Mucosa of stomach (tissue), 1 donor: ENCODE data around the gene PAPSS1.
"Not testable (repeated sequence)": the region's sequence is repeated elsewhere in the genome, so short reads cannot be mapped to it uniquely, and the experiment has no call there.

Source experiments
- H3K27me3 ChIP-seq: one replicate; pipeline ENCODE4 v1.7.0; 2013; ENCODE audit warnings: mild to moderate bottlenecking, low read length; ENCODE audit not compliant: control insufficient read depth, insufficient read depth
- H3K36me3 ChIP-seq: one replicate; pipeline ENCODE4 v1.7.0; 2013; ENCODE audit warnings: low read length; ENCODE audit not compliant: control insufficient read depth, insufficient read depth
- H3K4me1 ChIP-seq: one replicate; pipeline ENCODE4 v1.7.0; 2013; ENCODE audit warnings: mild to moderate bottlenecking, low read length; ENCODE audit not compliant: control insufficient read depth, insufficient read depth
- H3K4me3 ChIP-seq: one replicate; pipeline ENCODE4 v1.7.0; 2013; ENCODE audit warnings: low read length
- H3K9ac ChIP-seq: one replicate; pipeline ENCODE4 v1.7.0; 2013; ENCODE audit warnings: mild to moderate bottlenecking, low read length, moderate library complexity
- H3K9me3 ChIP-seq: one replicate; pipeline ENCODE4 v1.7.0; 2013; ENCODE audit warnings: mild to moderate bottlenecking, low read length, moderate library complexity; ENCODE audit not compliant: control insufficient read depth
- donor health status: Pancreatic carcinoma.

The PAPSS1 gene

DNA sequence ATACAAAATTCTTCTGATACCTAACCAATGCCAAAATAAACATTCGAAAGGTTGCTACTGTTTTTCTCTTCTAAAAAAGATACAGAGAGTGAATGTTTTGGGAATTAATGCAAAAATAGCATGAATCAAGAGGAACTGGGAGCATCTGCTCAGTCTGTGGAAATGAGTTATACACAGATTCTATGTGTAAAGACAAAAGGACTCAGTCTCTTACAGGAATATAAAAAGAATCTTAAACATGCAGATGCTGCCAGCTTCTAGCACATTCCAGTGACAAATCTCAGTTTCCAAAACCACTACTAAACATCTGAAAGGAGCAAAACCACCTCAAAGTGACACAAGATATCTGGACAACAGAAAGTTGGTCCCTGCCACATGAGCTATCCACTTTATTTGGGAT lies 55.0 kb downstream of the PAPSS1 start:
- Histone ChIP-seq H3K4me3 (no peak overlapping the region), H3K9ac (no peak overlapping the region), H3K9me3 (no peaks in the 10 kb centered on the region), H3K36me3 (no peaks in the 10 kb centered on the region), H3K27me3 (no peaks in the 10 kb centered on the region), H3K4me1 (peaks cover 22% of the 10 kb centered on the region)

DNA sequence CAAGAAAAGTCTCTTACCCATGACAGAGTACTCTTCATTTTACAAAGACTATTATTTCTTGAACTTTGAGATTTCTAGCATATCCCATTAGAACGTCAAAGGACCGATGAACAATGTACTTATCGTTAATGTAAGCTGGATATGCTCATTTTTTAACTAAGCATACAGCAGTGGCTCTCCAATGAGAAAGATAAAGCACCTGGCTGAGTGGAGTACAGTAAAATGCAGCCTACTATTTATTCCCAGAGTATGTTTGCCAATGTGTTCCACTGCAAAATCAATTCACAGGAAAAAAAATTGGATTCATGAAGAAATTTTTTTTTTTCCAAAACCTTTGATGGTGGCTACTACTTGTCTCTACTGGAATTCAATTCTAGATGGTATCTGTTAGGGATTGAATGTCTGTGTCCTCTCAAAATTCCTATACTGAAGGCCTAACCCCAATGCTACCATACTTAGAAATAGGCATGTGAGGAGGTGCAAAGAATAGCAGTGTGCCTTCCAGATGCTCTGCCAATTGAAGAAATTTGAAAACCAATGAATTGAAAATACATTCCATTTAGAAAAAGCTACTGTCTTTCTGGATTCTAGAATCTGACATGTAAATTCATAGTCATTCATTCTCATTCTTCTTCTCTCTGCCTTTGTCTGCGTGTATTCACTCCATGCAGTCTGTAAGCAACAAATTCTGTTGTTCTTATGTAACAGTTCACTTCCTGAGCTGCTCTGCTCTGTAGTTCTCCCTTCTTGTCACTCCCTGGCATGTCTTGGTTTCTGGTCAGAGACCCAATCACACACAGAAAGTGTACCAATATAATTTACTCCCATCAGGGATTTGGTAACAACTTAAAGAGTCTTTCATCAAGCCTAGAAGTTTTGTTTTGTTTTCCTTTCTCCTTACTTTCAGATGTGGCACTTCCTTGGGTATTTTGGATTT lies 61.4 kb downstream of the PAPSS1 start:
- Histone ChIP-seq H3K4me1 (peaks cover 16% of the 10 kb centered on the region), H3K27me3 (no peaks in the 10 kb centered on the region), H3K36me3 (no peaks in the 10 kb centered on the region), H3K4me3 (no peak overlapping the region), H3K9me3 (no peaks in the 10 kb centered on the region), H3K9ac (no peak overlapping the region)

DNA sequence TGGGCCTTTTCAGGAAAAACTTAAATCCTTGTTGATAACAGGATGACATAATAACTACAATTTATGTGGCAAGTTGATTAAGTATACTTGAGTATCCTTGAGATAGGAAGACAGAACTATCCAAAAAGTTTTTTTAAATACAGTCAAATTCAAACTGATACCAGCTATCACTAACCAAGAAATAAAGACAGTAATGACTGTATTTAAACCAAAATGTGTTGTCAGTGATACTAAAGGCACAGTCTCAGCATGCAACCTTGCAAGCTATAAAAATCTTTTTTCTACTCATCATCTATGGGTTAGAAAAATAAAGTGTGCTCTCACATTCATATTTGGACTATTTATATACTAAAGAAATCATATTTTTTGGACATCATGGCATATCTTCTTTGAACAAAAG lies 64.7 kb downstream of the PAPSS1 start:
- no peak overlapping the region for H3K4me3 ChIP-seq
- no peak overlapping the region for H3K9ac ChIP-seq
- peaks cover 10% of the 10 kb centered on the region for H3K4me1 ChIP-seq
- no peaks in the 10 kb centered on the region for H3K27me3 ChIP-seq
- H3K9me3 ChIP-seq = no peaks in the 10 kb centered on the region
- H3K36me3 ChIP-seq = peaks cover 5% of the 10 kb centered on the region

DNA sequence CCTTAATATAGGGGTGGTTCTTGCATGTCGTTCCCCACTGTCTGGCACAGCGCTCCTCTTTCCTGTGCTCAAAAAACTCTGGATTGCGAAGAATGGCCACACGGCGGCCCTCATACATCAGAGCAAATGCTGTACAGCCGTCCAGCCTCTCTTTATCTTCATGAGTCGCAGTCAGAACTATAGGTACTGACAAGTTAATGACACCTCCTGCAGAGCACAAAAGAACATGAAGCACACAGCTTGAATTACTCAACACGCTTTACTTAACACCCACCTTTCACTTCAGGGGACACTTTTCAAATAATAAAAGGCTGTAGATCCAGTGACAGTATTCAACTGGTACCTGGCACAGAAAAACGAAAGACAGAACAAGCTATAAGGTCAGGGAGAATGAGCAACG lies 65.3 kb downstream of the PAPSS1 start:
- peaks cover 5% of the 10 kb centered on the region for H3K36me3 ChIP-seq

DNA sequence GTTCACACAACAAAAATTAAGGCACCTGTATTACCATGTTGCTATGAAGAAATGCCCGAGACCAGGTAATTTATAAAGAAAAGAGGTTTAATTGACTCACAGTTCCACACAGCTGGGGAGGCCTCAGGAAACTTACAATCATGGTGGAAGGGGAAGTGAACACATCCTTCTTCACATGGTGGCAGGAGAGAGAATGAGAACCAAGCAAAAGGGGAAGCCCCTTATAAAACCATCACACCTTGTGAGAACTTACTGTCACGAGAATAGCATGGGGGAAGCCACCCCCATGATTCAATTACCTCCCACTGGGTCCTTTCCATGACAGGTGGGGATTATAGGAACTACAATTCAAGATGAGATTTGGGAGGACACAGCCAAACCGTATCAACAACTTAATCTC lies 68.6 kb downstream of the PAPSS1 start:
- H3K36me3 ChIP-seq, H3K4me1 ChIP-seq, H3K27me3 ChIP-seq, H3K9me3 ChIP-seq, H3K4me3 ChIP-seq, H3K9ac ChIP-seq: not testable (repeated sequence)

More for the DNA sequence above, 65.3 kb downstream of the PAPSS1 start:
- Histone ChIP-seq H3K4me3 (no peak overlapping the region), H3K9me3 (no peaks in the 10 kb centered on the region), H3K4me1 (peaks cover 4% of the 10 kb centered on the region), H3K27me3 (no peaks in the 10 kb centered on the region), H3K9ac (no peak overlapping the region)

DNA sequence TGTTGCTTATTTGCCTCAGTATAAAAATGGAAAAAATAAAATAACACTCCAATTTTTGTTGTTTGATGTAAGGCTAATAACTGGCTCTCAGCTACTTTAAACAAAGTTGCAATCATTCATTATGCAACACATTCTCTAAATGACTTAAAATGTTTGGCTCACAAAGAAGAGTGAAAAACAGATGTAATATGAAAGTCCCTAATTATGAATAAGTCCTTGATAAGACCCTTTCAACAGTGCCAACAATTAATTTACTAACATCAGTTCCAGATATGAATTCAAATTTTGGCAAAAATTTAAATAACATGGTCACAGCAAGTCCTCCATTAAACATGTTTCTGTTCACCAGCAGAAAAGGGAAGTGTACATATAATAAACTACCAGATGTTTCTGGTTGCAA lies 69.8 kb downstream of the PAPSS1 start:
- H3K9ac ChIP-seq = no peak overlapping the region
- H3K36me3 ChIP-seq = peaks cover 5% of the 10 kb centered on the region
- no peaks in the 10 kb centered on the region for H3K27me3 ChIP-seq
- no peaks in the 10 kb centered on the region for H3K4me1 ChIP-seq
- H3K9me3 ChIP-seq = no peaks in the 10 kb centered on the region
- H3K4me3 ChIP-seq = no peak overlapping the region

DNA sequence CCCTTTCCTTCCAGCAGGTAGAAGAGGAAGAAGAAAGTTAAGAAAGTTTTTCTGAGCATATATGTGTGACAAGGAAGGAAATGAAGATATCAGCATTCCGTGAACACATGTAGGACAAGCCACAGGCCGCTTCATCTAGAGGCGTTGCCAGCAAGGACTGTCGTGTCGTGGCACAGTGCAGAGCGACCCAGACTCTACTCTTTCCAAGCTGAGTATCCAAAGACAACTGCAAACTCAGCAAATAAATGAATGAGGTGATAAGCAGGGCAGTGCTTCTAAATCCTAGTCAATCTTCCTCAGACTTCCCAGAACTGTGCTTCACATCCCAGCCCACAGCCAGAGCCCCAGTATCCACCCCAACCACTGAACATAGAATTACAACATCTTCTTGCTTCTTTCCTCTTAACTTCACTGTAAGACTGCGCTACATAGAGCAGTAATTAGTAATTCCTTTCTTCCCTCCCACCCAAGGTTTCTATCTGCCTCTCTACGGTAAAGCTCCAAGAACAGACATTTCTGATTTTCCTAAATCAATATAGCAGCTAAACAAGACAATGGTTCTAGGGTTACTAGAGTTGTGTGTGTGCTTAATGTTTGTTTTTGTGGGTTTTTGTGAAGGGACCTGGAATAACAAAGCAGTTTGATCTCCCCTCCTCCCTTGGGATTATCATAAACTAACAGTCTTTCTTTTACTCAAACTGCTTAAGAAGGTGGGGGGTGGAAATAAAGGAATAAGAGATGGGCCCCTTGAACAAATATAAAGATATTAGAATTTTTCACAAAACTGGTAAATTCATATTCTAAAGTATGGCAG lies 71.6 kb downstream of the PAPSS1 start:
- Histone ChIP-seq H3K36me3 (peaks cover 13% of the 10 kb centered on the region), H3K9ac (no peak overlapping the region), H3K9me3 (no peaks in the 10 kb centered on the region), H3K4me3 (no peak overlapping the region), H3K4me1 (no peaks in the 10 kb centered on the region), H3K27me3 (no peaks in the 10 kb centered on the region)

DNA sequence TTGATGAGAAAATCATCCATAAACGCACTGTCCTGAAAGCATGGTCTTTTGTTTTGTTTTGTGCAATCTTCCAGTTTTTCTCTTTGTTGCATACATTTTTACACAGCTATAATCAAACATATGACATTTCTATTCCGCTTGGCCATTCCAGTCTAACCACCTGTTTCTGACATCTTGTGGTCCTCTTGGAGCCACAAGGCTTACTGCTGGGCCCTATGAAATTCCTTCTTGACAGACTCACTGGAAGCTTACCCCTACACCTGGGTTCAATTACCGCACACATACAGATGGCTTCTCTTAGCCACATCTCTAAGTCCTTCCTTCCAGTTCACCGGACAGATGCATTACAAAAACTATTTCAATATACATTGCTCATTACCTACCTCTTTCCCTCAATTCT lies 72.4 kb downstream of the PAPSS1 start:
- H3K36me3 ChIP-seq = peaks cover 13% of the 10 kb centered on the region
- H3K4me1 ChIP-seq = no peaks in the 10 kb centered on the region
- no peak overlapping the region for H3K9ac ChIP-seq
- H3K27me3 ChIP-seq = no peaks in the 10 kb centered on the region
- H3K9me3 ChIP-seq = no peaks in the 10 kb centered on the region
- H3K4me3 ChIP-seq = no peak overlapping the region

DNA sequence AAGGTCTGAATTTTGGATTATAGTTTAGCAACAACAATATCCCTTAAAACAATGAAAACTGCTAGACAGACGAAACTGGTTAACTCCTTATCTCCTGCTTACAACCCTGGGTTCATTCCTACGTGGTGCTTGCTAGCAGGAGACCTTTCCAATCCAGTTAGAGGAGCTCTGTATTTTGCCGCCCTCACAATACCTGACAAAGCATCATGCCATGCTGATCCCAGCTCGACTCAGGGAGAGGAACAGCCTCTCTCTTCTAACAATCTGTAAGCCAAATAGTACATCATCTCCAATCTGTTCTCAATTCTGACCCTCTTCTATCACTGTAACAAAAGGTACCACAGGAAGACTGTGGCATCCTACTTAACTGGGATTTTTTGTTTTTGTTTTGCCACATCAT lies 74.4 kb downstream of the PAPSS1 start:
- peaks cover 8% of the 10 kb centered on the region for H3K36me3 ChIP-seq
- H3K27me3 ChIP-seq = no peaks in the 10 kb centered on the region
- no peak overlapping the region for H3K9ac ChIP-seq
- H3K4me1 ChIP-seq = no peaks in the 10 kb centered on the region
- H3K4me3 ChIP-seq = no peak overlapping the region
- H3K9me3 ChIP-seq = no peaks in the 10 kb centered on the region

DNA sequence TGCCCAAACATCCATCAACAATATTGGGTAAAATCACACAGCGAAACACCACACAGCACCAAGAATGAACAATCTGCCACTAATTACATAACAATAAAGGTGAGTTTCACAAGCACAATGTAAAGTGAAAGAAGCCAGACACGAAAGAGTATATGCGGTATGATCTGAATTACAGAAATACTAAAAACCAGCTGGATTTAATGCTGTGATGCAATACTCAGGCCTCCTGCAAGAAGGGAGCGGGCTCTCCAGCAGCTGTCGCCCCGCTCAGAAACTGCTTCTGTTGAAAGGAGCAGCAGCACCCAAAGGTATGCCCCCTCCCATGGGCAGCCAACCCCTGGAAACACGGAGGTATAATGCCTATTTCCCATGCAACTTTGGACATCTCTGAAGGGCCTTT lies 77.0 kb downstream of the PAPSS1 start:
- no peaks in the 10 kb centered on the region for H3K27me3 ChIP-seq
- no peak overlapping the region for H3K9ac ChIP-seq
- H3K4me3 ChIP-seq = no peak overlapping the region
- no peaks in the 10 kb centered on the region for H3K4me1 ChIP-seq
- no peaks in the 10 kb centered on the region for H3K9me3 ChIP-seq
- H3K36me3 ChIP-seq = peaks cover 8% of the 10 kb centered on the region

DNA sequence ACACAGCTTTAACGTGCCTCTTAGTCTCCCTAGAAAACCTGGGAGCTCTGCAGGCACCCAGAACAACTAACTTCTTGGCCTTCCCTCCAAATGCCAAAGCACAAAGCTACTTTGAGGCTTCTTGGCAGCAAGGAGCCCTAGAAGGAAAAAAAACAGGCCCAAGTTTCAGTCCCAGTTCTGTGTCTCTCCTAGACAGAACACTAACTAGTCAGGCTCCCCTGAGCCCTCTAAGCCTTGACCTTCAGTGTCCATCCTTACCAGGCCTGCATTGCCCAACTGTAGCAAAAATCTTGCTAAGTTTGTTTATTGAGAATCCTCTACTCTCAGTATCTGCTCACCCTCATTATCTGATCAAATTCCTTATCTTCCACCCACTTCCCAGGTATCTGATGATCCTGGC lies 79.2 kb downstream of the PAPSS1 start:
- H3K9me3 ChIP-seq = no peaks in the 10 kb centered on the region
- H3K27me3 ChIP-seq = no peaks in the 10 kb centered on the region
- no peak overlapping the region for H3K4me3 ChIP-seq

DNA sequence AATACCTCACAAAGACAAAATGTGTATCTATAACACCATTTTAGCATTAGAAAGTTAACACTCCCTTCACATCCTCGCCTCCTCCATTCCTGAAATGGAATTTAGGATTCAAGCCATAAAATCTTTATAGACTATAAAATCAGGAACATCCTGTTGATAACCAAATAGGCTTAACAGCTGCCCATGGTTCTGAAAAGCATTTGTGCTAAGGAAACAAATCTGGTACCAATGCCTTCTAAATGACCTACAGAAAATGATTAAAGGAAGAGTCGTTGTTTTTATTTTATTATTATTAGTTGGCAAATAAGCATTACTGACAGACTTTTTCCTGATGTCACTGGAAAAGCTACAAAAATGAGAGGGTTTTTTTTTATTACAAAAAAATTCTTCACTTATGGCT lies 79.8 kb downstream of the PAPSS1 start:
- Histone ChIP-seq H3K36me3 (peaks cover 8% of the 10 kb centered on the region), H3K9ac (no peak overlapping the region), H3K4me1 (no peaks in the 10 kb centered on the region), H3K27me3 (no peaks in the 10 kb centered on the region), H3K4me3 (no peak overlapping the region), H3K9me3 (no peaks in the 10 kb centered on the region)

More for the DNA sequence above, 79.2 kb downstream of the PAPSS1 start:
- H3K9ac ChIP-seq = no peak overlapping the region
- peaks cover 8% of the 10 kb centered on the region for H3K36me3 ChIP-seq
- H3K4me1 ChIP-seq = no peaks in the 10 kb centered on the region
